Gastrocnemius medialis (tissue), 4 donors: ENCODE results near the gene TRIM47.

ENCODE experiments used
- POLR2A ChIP-seq, 2 donors: fragments of 450-650 bp; IDR thresholded peaks; one replicate each; pipeline ENCODE4 v1.6.1; 2017; ENCODE audit warnings: antibody characterized with exemption in 2 of 2, mild to moderate bottlenecking in 2 of 2, moderate library complexity in 2 of 2
- TF ChIP-seq, protein P1 (sequence below), 5 experiments: fragments of 450-650 bp in 3 of 5; fragments of 200-600 bp in 2 of 5; sonication (generic) in 2 of 5; IDR thresholded peaks in 4 of 5; conservative IDR thresholded peaks in 1 of 5; 1 replicate in 4 of 5; 2 replicates in 1 of 5; pipeline ENCODE4 v1.5.1; 2016 to 2019; ENCODE audit warnings: antibody characterized with exemption in 5 of 5, mild to moderate bottlenecking in 3 of 5, moderate library complexity in 3 of 5

GRCh38 chr17:75838410-75838809 lies 40.0 kb downstream of the TRIM47 start:
- TF ChIP-seq, protein P1, sequence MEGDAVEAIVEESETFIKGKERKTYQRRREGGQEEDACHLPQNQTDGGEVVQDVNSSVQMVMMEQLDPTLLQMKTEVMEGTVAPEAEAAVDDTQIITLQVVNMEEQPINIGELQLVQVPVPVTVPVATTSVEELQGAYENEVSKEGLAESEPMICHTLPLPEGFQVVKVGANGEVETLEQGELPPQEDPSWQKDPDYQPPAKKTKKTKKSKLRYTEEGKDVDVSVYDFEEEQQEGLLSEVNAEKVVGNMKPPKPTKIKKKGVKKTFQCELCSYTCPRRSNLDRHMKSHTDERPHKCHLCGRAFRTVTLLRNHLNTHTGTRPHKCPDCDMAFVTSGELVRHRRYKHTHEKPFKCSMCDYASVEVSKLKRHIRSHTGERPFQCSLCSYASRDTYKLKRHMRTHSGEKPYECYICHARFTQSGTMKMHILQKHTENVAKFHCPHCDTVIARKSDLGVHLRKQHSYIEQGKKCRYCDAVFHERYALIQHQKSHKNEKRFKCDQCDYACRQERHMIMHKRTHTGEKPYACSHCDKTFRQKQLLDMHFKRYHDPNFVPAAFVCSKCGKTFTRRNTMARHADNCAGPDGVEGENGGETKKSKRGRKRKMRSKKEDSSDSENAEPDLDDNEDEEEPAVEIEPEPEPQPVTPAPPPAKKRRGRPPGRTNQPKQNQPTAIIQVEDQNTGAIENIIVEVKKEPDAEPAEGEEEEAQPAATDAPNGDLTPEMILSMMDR (IDR thresholded peaks at IDR 0.05 in 4 of 5, conservative IDR thresholded peaks at IDR 0.05 in 1 of 5): no peak
- TF ChIP-seq POLR2A (IDR thresholded peaks at IDR 0.05): no peak
